HCT116 (cell line): ENCODE measurements around the gene SLC35F3. TPM values are rescaled to one million over a fixed set of nuclear protein-coding genes. Genes with fewer than 3 reads are reported as not detected.

Experiments used
- ATAC-seq: fragments of 200-7000 bp; cut with Tn5 transposase; 2 replicates; pipeline ENCODE4 v1.9.1; 2020; ENCODE audit warnings: mild to moderate bottlenecking, moderate library complexity
- BruUV-seq: library from RNA; stranded (reverse); fragments of 400-500 nt; replicated peaks from 2 replicates; lab custom pipeline; 2021; lab: Mats Ljungman, UMichigan
- CTCF ChIA-PET: fragments of 300-600 bp; sonication (Branson Sonifier 250); formaldehyde crosslinking; loops from one replicate; lab custom pipeline; 2021; ENCODE audit warnings: antibody characterized with exemption; lab: Charles Lee
- POLR2A ChIA-PET: fragments of 300-600, 350-600 bp; sonication (Branson Sonifier 250); formaldehyde crosslinking; loops from one replicate; lab custom pipeline; 2021; ENCODE audit warnings: antibody characterized with exemption; lab: Charles Lee
- RAD21 ChIA-PET, 2 experiments: fragments of 300-600 bp; sonication (Branson Sonifier 250); formaldehyde crosslinking; loops; one replicate each; lab custom pipeline; 2023; ENCODE audit warnings: low total read pairs in 2 of 2; ENCODE audit not compliant: uncharacterized antibody in 2 of 2, unreplicated experiment in 2 of 2, low non-redundant PET in 1 of 2; lab: Charles Lee
- DNase-seq: peaks from one replicate; pipeline ENCODE4 v3.0.0-alpha.2; 2010; ENCODE audit warnings: low read depth, low spot score
- H2AFZ ChIP-seq: fragments of 200-600 bp; shearing (Covaris generic), sonication (generic); 2 replicates; pipeline ENCODE4 v1.6.1; 2017; ENCODE audit warnings: low read depth, mixed run types, mixed read lengths, antibody characterized with exemption, low read length; ENCODE audit not compliant: poor library complexity, severe bottlenecking
- H3K27ac ChIP-seq: 2 replicates; pipeline ENCODE4 v1.5.1; 2012; ENCODE audit warnings: low read depth, low read length
- H3K27me3 ChIP-seq: fragments of 200-600 bp; sonication (generic); 2 replicates; pipeline ENCODE4 v1.6.1; 2016; ENCODE audit warnings: mixed run types, low read length, mixed read lengths; ENCODE audit not compliant: insufficient read depth
- H3K36me3 ChIP-seq, 2 experiments: fragments of 200-500 bp in 1 of 2; fragments of 200-600 bp in 1 of 2; sonication (Bioruptor generic) in 1 of 2; sonication (generic) in 1 of 2; 2 replicates each; pipeline versions ENCODE4 v1.5.1 to v1.6.1; 2014 to 2016; ENCODE audit warnings: low read length in 2 of 2, inconsistent platforms in 1 of 2, mixed read lengths in 1 of 2, mixed run types in 1 of 2; ENCODE audit not compliant: insufficient read depth in 2 of 2, control insufficient read depth in 1 of 2
- H3K4me1 ChIP-seq, 2 experiments: fragments of 200-600 bp in 1 of 2; sonication (generic) in 1 of 2; 2 replicates each; pipeline versions ENCODE4 v1.5.1 to v1.6.1; 2012 to 2017; ENCODE audit warnings: low read length in 2 of 2, inconsistent platforms in 1 of 2, mild to moderate bottlenecking in 1 of 2, mixed read lengths in 1 of 2, mixed run types in 1 of 2, moderate library complexity in 1 of 2; ENCODE audit not compliant: insufficient read depth in 2 of 2, control insufficient read depth in 1 of 2
- H3K4me2 ChIP-seq: fragments of 200-600 bp; sonication (generic); 2 replicates; pipeline ENCODE4 v1.6.1; 2017; ENCODE audit warnings: mixed run types, low read length, mixed read lengths
- H3K4me3 ChIP-seq, 2 experiments: fragments of 200-600 bp in 1 of 2; sonication (generic) in 1 of 2; replicated peaks in 1 of 2; 2 replicates each; pipeline ENCODE4 v1.5.1; 2011 to 2016; ENCODE audit warnings: low read length in 2 of 2, control low read depth in 1 of 2, low read depth in 1 of 2, mild to moderate bottlenecking in 1 of 2, mixed read lengths in 1 of 2, mixed run types in 1 of 2
- H3K79me2 ChIP-seq: fragments of 200-600 bp; sonication (generic); 2 replicates; pipeline ENCODE4 v1.6.1; 2017; ENCODE audit warnings: mild to moderate bottlenecking, mixed run types, low read length, moderate library complexity, mixed read lengths; ENCODE audit not compliant: insufficient read depth
- H3K9ac ChIP-seq: fragments of 200-600 bp; sonication (generic); 2 replicates; pipeline ENCODE4 v1.6.1; 2016; ENCODE audit warnings: low read length, mixed read lengths
- H3K9me2 ChIP-seq: fragments of 200-600 bp; sonication (generic), shearing (Covaris generic); 2 replicates; pipeline ENCODE4 v1.6.1; 2017; ENCODE audit warnings: mixed run types, mild to moderate bottlenecking, moderate library complexity; ENCODE audit not compliant: insufficient read depth
- H3K9me3 ChIP-seq, 2 experiments: fragments of 200-500 bp in 1 of 2; fragments of 200-600 bp in 1 of 2; sonication (Bioruptor generic) in 1 of 2; sonication (generic) in 1 of 2; 2 replicates each; pipeline ENCODE4 v1.6.1; 2014 to 2017; ENCODE audit warnings: low read length in 2 of 2, mixed read lengths in 2 of 2, inconsistent platforms in 1 of 2, low read depth in 1 of 2, mild to moderate bottlenecking in 1 of 2, mixed run types in 1 of 2, moderate library complexity in 1 of 2; ENCODE audit not compliant: control insufficient read depth in 1 of 2, insufficient read depth in 1 of 2
- H4K20me1 ChIP-seq: fragments of 200-600 bp; sonication (generic), shearing (Covaris generic); 2 replicates; pipeline ENCODE4 v1.6.1; 2017; ENCODE audit warnings: mixed run types, mild to moderate bottlenecking, moderate library complexity; ENCODE audit not compliant: insufficient read depth
- CEBPB ChIP-seq: IDR thresholded peaks from 2 replicates; pipeline ENCODE4 v1.6.1; 2012; ENCODE audit warnings: low read depth
- EGR1 ChIP-seq: IDR thresholded peaks from 2 replicates; pipeline ENCODE4 v1.6.1; 2012; ENCODE audit warnings: low read depth
- ELF1 ChIP-seq: IDR thresholded peaks from 2 replicates; pipeline ENCODE4 v1.6.1; 2012; ENCODE audit warnings: low read depth, borderline replicate concordance
- EZH2 ChIP-seq: fragments of 200-600 bp; sonication (generic); IDR thresholded peaks from 2 replicates; pipeline ENCODE4 v1.6.1; 2017; ENCODE audit warnings: antibody characterized with exemption, mixed run types
- EZH2phosphoT487 ChIP-seq: fragments of 200-600 bp; IDR thresholded peaks from 2 replicates; pipeline ENCODE4 v1.6.1; 2018; ENCODE audit warnings: antibody characterized with exemption, borderline replicate concordance
- FOSL1 ChIP-seq: IDR thresholded peaks from 2 replicates; pipeline ENCODE4 v1.6.1; 2012; ENCODE audit warnings: low read depth
- JUND ChIP-seq: IDR thresholded peaks from 2 replicates; pipeline ENCODE4 v1.6.1; 2012
- POLR2A ChIP-seq: IDR thresholded peaks from 2 replicates; pipeline ENCODE4 v1.7.0; 2011; ENCODE audit warnings: borderline replicate concordance; ENCODE audit not compliant: insufficient read depth, insufficient read length; ENCODE audit errors: extremely low read depth
- POLR2AphosphoS5 ChIP-seq: IDR thresholded peaks from 2 replicates; pipeline ENCODE4 v1.6.1; 2011; ENCODE audit warnings: mild to moderate bottlenecking, low read depth, low read length, moderate library complexity
- RAD21 ChIP-seq: IDR thresholded peaks from 2 replicates; pipeline ENCODE4 v1.6.1; 2012; ENCODE audit warnings: low read depth, mild to moderate bottlenecking
- SIN3A ChIP-seq: IDR thresholded peaks from 2 replicates; pipeline ENCODE4 v1.6.1; 2012; ENCODE audit warnings: low read depth
- SP1 ChIP-seq: IDR thresholded peaks from 2 replicates; pipeline ENCODE4 v1.6.1; 2012; ENCODE audit warnings: low read depth
- SRF ChIP-seq: IDR thresholded peaks from 2 replicates; pipeline ENCODE4 v1.6.1; 2012; ENCODE audit warnings: low read depth
- ZFX ChIP-seq: fragments of 450-650 bp; IDR thresholded peaks from 2 replicates; pipeline ENCODE4 v1.6.1; 2017
- intact Hi-C: fragments of 100-400 bp; cut with micrococcal nuclease; formaldehyde crosslinking; loops from 2 replicates; pipeline ENCODE4 v1.10.0; 2022
- total RNA-seq: library from RNA; stranded (reverse); gene quantifications from one replicate; pipeline ENCODE4 v1.2.1, GENCODE V29; 2021; ENCODE audit not compliant: unreplicated experiment
- TF ChIP-seq, protein P1 (sequence below): IDR thresholded peaks from 2 replicates; pipeline ENCODE4 v1.6.1; 2012
- TF ChIP-seq, protein P2 (sequence below): IDR thresholded peaks from 2 replicates; pipeline ENCODE4 v1.6.1; 2012
- TF ChIP-seq, protein P3 (sequence below): IDR thresholded peaks from 2 replicates; pipeline ENCODE4 v1.6.1; 2011; ENCODE audit warnings: mild to moderate bottlenecking, low read length, moderate library complexity; ENCODE audit not compliant: insufficient replicate concordance; ENCODE audit errors: extremely low read depth
- TF ChIP-seq, protein P4 (sequence below), 3 experiments: fragments of 200-600 bp in 1 of 3; sonication (generic) in 1 of 3; IDR thresholded peaks in 2 of 3; conservative IDR thresholded peaks in 1 of 3; 2 replicates each; pipeline ENCODE4 v1.5.1; 2012 to 2017; ENCODE audit warnings: low read depth in 2 of 3, low read length in 2 of 3, antibody characterized with exemption in 1 of 3, borderline replicate concordance in 1 of 3, control low read depth in 1 of 3, mild to moderate bottlenecking in 1 of 3, mixed read lengths in 1 of 3, mixed run types in 1 of 3, moderate library complexity in 1 of 3; ENCODE audit not compliant: insufficient read depth in 1 of 3

SLC35F3 gene
- total RNA-seq, 1 experiment from 2014 or later, result 6.4 TPM

DNA sequence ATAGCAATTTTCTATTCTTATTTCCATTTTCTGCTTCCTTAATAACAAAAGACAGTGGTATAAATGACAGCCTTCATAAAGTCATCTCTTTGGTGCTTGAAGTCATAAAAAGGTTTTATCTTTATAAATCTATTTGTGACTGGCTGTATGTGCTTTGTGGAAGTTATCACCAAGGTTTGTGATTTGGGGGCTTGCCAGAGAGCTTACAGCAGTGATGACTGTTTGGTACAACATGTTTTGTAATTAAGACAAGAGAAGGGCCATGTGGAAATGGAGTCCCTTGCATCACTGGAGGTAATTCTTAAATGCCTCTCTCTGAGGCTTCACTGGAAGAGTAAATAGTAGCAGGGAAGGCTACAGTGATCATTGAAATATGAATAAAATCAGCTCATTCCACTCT, 2.7 kb downstream of the SLC35F3 start:
- ATAC-seq (no peak), DNase-seq (no peak)
- TF ChIP-seq, protein P1, sequence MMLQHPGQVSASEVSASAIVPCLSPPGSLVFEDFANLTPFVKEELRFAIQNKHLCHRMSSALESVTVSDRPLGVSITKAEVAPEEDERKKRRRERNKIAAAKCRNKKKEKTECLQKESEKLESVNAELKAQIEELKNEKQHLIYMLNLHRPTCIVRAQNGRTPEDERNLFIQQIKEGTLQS, result no peak
- TF ChIP-seq, protein P2, sequence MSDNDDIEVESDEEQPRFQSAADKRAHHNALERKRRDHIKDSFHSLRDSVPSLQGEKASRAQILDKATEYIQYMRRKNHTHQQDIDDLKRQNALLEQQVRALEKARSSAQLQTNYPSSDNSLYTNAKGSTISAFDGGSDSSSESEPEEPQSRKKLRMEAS, result 0 out of 2 replicates have a peak, but pooled peaks have one; percentile 22
- Histone ChIP-seq H2AFZ (no peak overlapping the region), H3K36me3 (peaks cover 0 to 6% of the 10 kb centered on the region in 2 experiments; a peak in 1 of 4 replicates), H3K27ac (no peak overlapping the region), H3K4me3 (no peak overlapping the region), H3K4me1 (peaks cover 31 to 76% of the 10 kb centered on the region in 2 experiments), H3K27me3 (no peaks in the 10 kb centered on the region), H3K9ac (peak overlapping the region; percentile 18; the same call in 1 of the 2 replicates), H4K20me1 (no peaks in the 10 kb centered on the region), H3K79me2 (peaks cover 58% of the 10 kb centered on the region), H3K9me3 (no peaks in the 10 kb centered on the region), H3K9me2 (no peaks in the 10 kb centered on the region), H3K4me2 (peak overlapping the region; percentile 68)
- intact Hi-C loops, result loop anchor here (5.0 to 10.0 kb wide), 3 partner anchors 85 to 612 kb away; partner anchors contain the start of gene PCNX2
- BruUV-seq, result no TSS peak
- ChIA-PET RAD21 (no interaction called here), CTCF (interaction anchor here (0.8 kb wide), 1 partner anchor 466 kb away, joined by 3 read pairs; no protein-coding TSS in a partner anchor), POLR2A (no interaction called here)

DNA sequence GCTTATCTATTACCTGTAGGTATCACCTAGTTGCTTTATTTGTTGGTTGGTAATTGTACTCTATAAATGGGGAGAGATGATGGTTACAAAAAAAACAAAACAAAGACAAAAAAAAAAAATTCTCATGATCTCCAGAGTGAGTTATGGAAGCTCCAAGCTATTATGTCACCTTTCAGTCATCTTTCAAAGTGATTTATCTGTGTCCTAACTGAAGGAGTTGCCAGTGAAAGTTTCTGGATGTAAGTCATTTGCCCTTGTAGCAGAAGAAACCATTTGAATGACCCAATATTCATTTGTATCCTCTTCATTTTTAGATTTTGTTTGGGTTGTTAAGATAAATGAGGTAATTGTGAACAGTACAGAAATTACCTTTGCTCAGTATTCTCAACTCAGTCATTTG, 3.6 kb downstream of the SLC35F3 start:
- ChIA-PET CTCF (no interaction called here), POLR2A (no interaction called here), RAD21 (no interaction called here)
- intact Hi-C loops, result loop anchor here (5.0 to 10.0 kb wide), 3 partner anchors 84 to 613 kb away; partner anchors contain the start of gene PCNX2
- H3K27me3 ChIP-seq, result no peaks in the 10 kb centered on the region
- H3K4me1 ChIP-seq, result peaks cover 31 to 85% of the 10 kb centered on the region in 2 experiments
- peak overlapping the region; percentile 68 for H3K27ac ChIP-seq
- no peak overlapping the region for H3K9ac ChIP-seq
- H3K36me3 ChIP-seq, result peaks cover 0 to 6% of the 10 kb centered on the region in 2 experiments; a peak in 1 of 4 replicates
- peak overlapping the region in 1 of 2 experiments; percentile 8; a peak in 1 of 4 replicates for H3K4me3 ChIP-seq
- peaks cover 67% of the 10 kb centered on the region for H3K79me2 ChIP-seq
- H2AFZ ChIP-seq, result no peak overlapping the region
- H3K9me3 ChIP-seq, result no peaks in the 10 kb centered on the region
- no peak for DNase-seq
- no peaks in the 10 kb centered on the region for H4K20me1 ChIP-seq
- ATAC-seq, result no peak
- no peaks in the 10 kb centered on the region for H3K9me2 ChIP-seq
- no TSS peak for BruUV-seq
- H3K4me2 ChIP-seq, result peak overlapping the region; percentile 68
- no peak for TF ChIP-seq POLR2A
- no peak for TF ChIP-seq ZFX
- TF ChIP-seq SIN3A, result no peak
- TF ChIP-seq, protein P3, sequence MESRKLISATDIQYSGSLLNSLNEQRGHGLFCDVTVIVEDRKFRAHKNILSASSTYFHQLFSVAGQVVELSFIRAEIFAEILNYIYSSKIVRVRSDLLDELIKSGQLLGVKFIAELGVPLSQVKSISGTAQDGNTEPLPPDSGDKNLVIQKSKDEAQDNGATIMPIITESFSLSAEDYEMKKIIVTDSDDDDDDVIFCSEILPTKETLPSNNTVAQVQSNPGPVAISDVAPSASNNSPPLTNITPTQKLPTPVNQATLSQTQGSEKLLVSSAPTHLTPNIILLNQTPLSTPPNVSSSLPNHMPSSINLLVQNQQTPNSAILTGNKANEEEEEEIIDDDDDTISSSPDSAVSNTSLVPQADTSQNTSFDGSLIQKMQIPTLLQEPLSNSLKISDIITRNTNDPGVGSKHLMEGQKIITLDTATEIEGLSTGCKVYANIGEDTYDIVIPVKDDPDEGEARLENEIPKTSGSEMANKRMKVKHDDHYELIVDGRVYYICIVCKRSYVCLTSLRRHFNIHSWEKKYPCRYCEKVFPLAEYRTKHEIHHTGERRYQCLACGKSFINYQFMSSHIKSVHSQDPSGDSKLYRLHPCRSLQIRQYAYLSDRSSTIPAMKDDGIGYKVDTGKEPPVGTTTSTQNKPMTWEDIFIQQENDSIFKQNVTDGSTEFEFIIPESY, result no peak
- no peak for TF ChIP-seq SP1
- TF ChIP-seq SRF, result no peak
- TF ChIP-seq RAD21, result no peak
- no peak for TF ChIP-seq EZH2phosphoT487
- TF ChIP-seq, protein P2, result no peak
- TF ChIP-seq ELF1, result no peak
- TF ChIP-seq POLR2AphosphoS5, result no peak
- no peak for TF ChIP-seq CEBPB
- TF ChIP-seq EGR1, result no peak
- no peak for TF ChIP-seq FOSL1
- TF ChIP-seq, protein P4, sequence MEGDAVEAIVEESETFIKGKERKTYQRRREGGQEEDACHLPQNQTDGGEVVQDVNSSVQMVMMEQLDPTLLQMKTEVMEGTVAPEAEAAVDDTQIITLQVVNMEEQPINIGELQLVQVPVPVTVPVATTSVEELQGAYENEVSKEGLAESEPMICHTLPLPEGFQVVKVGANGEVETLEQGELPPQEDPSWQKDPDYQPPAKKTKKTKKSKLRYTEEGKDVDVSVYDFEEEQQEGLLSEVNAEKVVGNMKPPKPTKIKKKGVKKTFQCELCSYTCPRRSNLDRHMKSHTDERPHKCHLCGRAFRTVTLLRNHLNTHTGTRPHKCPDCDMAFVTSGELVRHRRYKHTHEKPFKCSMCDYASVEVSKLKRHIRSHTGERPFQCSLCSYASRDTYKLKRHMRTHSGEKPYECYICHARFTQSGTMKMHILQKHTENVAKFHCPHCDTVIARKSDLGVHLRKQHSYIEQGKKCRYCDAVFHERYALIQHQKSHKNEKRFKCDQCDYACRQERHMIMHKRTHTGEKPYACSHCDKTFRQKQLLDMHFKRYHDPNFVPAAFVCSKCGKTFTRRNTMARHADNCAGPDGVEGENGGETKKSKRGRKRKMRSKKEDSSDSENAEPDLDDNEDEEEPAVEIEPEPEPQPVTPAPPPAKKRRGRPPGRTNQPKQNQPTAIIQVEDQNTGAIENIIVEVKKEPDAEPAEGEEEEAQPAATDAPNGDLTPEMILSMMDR (IDR thresholded peaks at IDR 0.05 in 2 of 3, conservative IDR thresholded peaks at IDR 0.05 in 1 of 3; ENCODE audit: borderline replicate concordance in 1 of 3, insufficient read depth in 1 of 3, low read depth in 2 of 3, low read length in 2 of 3), result no peak
- no peak for TF ChIP-seq JUND
- no peak for TF ChIP-seq EZH2
